ENCODE results near the gene PARP2.

GRCh38 chr14:20381341-20381740, 37.9 kb downstream of the PARP2 start:
- no peak for TF ChIP-seq POLR2AphosphoS5 (IDR thresholded peaks at IDR 0.05; ENCODE audit: borderline replicate concordance, low read depth, low read length)
- no peak for TF ChIP-seq EZH2 (IDR thresholded peaks at IDR 0.05)

Data from SK-N-MC (cell line).